ENCODE measurements around the gene INSR.

DNA sequence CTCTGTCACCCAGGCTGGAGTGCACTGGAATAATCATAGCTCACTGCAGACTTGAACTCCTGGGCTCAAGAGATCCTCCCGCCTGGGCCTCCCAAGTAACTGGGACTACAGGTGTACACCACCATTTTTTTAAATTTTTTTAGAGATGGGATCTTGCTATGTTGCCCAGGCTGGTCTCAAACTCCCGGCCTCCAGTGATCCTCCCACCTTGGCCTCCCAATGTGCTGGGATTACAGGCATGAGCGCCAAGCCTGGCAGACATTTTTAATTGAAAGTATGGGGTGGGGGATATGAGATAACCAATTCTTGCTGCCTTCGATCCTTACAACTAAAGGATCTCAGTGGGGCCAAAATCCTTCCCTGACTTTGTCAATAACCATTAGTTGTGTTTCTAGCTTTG lies 132.9 kb downstream of the INSR start:
- TF ChIP-seq TAF1 (IDR thresholded peaks at IDR 0.05; ENCODE audit: borderline replicate concordance, low read depth, low read length) = no peak
- no peak for TF ChIP-seq SREBF2 (IDR thresholded peaks at IDR 0.05; ENCODE audit: low read length)
- no peak for TF ChIP-seq ZSCAN29 (IDR thresholded peaks at IDR 0.05)
- no peak for TF ChIP-seq ZNF24 (IDR thresholded peaks at IDR 0.05)
- TF ChIP-seq SIN3A (IDR thresholded peaks at IDR 0.05; ENCODE audit: low read depth, low read length) = no peak
- no peak for TF ChIP-seq PBX3 (IDR thresholded peaks at IDR 0.05; ENCODE audit: insufficient replicate concordance, low read depth, low read length)
- TF ChIP-seq GATAD2B (conservative IDR thresholded peaks at IDR 0.05; ENCODE audit: low read depth) = no peak
- no peak for TF ChIP-seq EZH2 (IDR thresholded peaks at IDR 0.05; ENCODE audit: borderline replicate concordance, control insufficient read depth, low read depth, low read length)
- TF ChIP-seq, protein P1, sequence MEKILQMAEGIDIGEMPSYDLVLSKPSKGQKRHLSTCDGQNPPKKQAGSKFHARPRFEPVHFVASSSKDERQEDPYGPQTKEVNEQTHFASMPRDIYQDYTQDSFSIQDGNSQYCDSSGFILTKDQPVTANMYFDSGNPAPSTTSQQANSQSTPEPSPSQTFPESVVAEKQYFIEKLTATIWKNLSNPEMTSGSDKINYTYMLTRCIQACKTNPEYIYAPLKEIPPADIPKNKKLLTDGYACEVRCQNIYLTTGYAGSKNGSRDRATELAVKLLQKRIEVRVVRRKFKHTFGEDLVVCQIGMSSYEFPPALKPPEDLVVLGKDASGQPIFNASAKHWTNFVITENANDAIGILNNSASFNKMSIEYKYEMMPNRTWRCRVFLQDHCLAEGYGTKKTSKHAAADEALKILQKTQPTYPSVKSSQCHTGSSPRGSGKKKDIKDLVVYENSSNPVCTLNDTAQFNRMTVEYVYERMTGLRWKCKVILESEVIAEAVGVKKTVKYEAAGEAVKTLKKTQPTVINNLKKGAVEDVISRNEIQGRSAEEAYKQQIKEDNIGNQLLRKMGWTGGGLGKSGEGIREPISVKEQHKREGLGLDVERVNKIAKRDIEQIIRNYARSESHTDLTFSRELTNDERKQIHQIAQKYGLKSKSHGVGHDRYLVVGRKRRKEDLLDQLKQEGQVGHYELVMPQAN (conservative IDR thresholded peaks at IDR 0.05) = no peak

Measured in GM12878 (cell line).